PC-3 (cell line): ENCODE measurements around the gene VPS36.

Experiments
- CTCF ChIP-seq: fragments of 300-600 bp; sonication (generic); conservative IDR thresholded peaks from 2 replicates; pipeline ENCODE4 v1.5.1; 2017; ENCODE audit warnings: antibody characterized with exemption, low read depth, mild to moderate bottlenecking, low read length
- EZH2 ChIP-seq: fragments of 300-600 bp; sonication (generic); IDR thresholded peaks from one replicate; pipeline ENCODE4 v1.6.1; 2017; ENCODE audit warnings: antibody characterized with exemption, mild to moderate bottlenecking, low read length; ENCODE audit not compliant: unreplicated experiment

- TF ChIP-seq CTCF (no peak), EZH2 (no peak)
Measured at GRCh38 chr13:52454459-52454819, 4.0 kb upstream of the VPS36 start.
